HepG2 (cell line): Measurements from ENCODE around the gene NXT1. TPM values are rescaled to one million over a fixed set of nuclear protein-coding genes. Genes with fewer than 3 reads are reported as not detected.

Experiments
- HBP1 ChIP-seq: IDR thresholded peaks from 2 replicates; pipeline ENCODE4 v1.6.1; 2016; ENCODE audit warnings: low read depth, control low read depth
- REL ChIP-seq: sonication (generic); formaldehyde crosslinking; conservative IDR thresholded peaks from 2 replicates; pipeline ENCODE4 v1.8.0; 2022; ENCODE audit warnings: mild to moderate bottlenecking, missing genetic modification reagents, moderate library complexity
- ZBTB26 ChIP-seq: IDR thresholded peaks from 2 replicates; pipeline ENCODE4 v1.6.1; 2016; ENCODE audit warnings: missing compliant biosample characterization, missing genetic modification reagents, borderline replicate concordance
- ZNF30 ChIP-seq: sonication (generic); formaldehyde crosslinking; IDR thresholded peaks from 2 replicates; pipeline ENCODE4 v1.5.0; 2020; ENCODE audit warnings: mild to moderate bottlenecking, missing genetic modification reagents
- ZNF770 ChIP-seq: sonication (generic); formaldehyde crosslinking; IDR thresholded peaks from 2 replicates; pipeline ENCODE4 v1.5.0; 2020; ENCODE audit warnings: mild to moderate bottlenecking, missing genetic modification reagents
- ZNF788 ChIP-seq: sonication (generic); formaldehyde crosslinking; IDR thresholded peaks from 2 replicates; pipeline ENCODE4 v1.5.0; 2020; ENCODE audit warnings: mild to moderate bottlenecking, missing genetic modification reagents, borderline replicate concordance
- polyA plus RNA-seq, 8 experiments: library from polyadenylated mRNA; depleted of rRNA in 3 of 8; stranded (reverse) in 7 of 8; unstranded in 1 of 8; fragments of >200 nt; fragmentation: Illumina TruSeq in 4 of 8; extraction: Trizol in 4 of 8; gene quantifications; 2 replicates each; pipeline versions ENCODE4 v1.2.1 to v1.2.3, GENCODE V29; 2011 to 2016; ENCODE audit warnings: low read depth in 4 of 8, missing spikeins in 1 of 8, mixed read lengths in 1 of 8; ENCODE audit not compliant: insufficient read depth in 1 of 8
- total RNA-seq, 5 experiments: library from RNA; depleted of rRNA; stranded (reverse); fragments of >200 nt; fragmentation: Illumina TruSeq; extraction: Trizol; gene quantifications; 2 replicates each; pipeline ENCODE4 v1.2.3, GENCODE V29; 2016; ENCODE audit warnings: low read depth in 1 of 5
- TF ChIP-seq, protein P1 (sequence below): sonication (generic); formaldehyde crosslinking; IDR thresholded peaks from 2 replicates; pipeline ENCODE4 v1.5.0; 2020; ENCODE audit warnings: mild to moderate bottlenecking, missing genetic modification reagents, borderline replicate concordance
- TF ChIP-seq, protein P2 (sequence below): sonication (generic); formaldehyde crosslinking; IDR thresholded peaks from 2 replicates; pipeline ENCODE4 v1.5.1; 2020; ENCODE audit warnings: missing genetic modification reagents, mild to moderate bottlenecking, borderline replicate concordance
- TF ChIP-seq, protein P3 (sequence below): sonication (generic); formaldehyde crosslinking; IDR thresholded peaks from 2 replicates; pipeline ENCODE4 v1.5.1; 2020; ENCODE audit warnings: mild to moderate bottlenecking, moderate library complexity, missing genetic modification reagents

The NXT1 gene
- total and polyA plus RNA-seq, 2 of the 13 experiments (the other 11 are each of a cell fraction or from before 2014, with no cell fraction given), result 35.6 to 65.9 TPM

- no peak for TF ChIP-seq ZNF770
- TF ChIP-seq, protein P1, sequence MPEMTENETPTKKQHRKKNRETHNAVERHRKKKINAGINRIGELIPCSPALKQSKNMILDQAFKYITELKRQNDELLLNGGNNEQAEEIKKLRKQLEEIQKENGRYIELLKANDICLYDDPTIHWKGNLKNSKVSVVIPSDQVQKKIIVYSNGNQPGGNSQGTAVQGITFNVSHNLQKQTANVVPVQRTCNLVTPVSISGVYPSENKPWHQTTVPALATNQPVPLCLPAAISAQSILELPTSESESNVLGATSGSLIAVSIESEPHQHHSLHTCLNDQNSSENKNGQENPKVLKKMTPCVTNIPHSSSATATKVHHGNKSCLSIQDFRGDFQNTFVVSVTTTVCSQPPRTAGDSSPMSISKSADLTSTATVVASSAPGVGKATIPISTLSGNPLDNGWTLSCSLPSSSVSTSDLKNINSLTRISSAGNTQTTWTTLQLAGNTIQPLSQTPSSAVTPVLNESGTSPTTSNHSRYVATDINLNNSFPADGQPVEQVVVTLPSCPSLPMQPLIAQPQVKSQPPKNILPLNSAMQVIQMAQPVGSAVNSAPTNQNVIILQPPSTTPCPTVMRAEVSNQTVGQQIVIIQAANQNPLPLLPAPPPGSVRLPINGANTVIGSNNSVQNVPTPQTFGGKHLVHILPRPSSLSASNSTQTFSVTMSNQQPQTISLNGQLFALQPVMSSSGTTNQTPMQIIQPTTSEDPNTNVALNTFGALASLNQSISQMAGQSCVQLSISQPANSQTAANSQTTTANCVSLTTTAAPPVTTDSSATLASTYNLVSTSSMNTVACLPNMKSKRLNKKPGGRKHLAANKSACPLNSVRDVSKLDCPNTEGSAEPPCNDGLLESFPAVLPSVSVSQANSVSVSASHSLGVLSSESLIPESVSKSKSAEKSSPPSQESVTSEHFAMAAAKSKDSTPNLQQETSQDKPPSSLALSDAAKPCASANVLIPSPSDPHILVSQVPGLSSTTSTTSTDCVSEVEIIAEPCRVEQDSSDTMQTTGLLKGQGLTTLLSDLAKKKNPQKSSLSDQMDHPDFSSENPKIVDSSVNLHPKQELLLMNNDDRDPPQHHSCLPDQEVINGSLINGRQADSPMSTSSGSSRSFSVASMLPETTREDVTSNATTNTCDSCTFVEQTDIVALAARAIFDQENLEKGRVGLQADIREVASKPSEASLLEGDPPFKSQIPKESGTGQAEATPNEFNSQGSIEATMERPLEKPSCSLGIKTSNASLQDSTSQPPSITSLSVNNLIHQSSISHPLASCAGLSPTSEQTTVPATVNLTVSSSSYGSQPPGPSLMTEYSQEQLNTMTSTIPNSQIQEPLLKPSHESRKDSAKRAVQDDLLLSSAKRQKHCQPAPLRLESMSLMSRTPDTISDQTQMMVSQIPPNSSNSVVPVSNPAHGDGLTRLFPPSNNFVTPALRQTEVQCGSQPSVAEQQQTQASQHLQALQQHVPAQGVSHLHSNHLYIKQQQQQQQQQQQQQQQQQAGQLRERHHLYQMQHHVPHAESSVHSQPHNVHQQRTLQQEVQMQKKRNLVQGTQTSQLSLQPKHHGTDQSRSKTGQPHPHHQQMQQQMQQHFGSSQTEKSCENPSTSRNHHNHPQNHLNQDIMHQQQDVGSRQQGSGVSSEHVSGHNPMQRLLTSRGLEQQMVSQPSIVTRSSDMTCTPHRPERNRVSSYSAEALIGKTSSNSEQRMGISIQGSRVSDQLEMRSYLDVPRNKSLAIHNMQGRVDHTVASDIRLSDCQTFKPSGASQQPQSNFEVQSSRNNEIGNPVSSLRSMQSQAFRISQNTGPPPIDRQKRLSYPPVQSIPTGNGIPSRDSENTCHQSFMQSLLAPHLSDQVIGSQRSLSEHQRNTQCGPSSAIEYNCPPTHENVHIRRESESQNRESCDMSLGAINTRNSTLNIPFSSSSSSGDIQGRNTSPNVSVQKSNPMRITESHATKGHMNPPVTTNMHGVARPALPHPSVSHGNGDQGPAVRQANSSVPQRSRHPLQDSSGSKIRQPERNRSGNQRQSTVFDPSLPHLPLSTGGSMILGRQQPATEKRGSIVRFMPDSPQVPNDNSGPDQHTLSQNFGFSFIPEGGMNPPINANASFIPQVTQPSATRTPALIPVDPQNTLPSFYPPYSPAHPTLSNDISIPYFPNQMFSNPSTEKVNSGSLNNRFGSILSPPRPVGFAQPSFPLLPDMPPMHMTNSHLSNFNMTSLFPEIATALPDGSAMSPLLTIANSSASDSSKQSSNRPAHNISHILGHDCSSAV (CRISPR knock-in tag), result peak; percentile 39; the same call in 1 of the 2 replicates
- TF ChIP-seq HBP1 (CRISPR knock-in tag), result peak; percentile 71; the same call in 1 of the 2 replicates
- TF ChIP-seq ZNF788 (CRISPR knock-in tag), result peak; percentile 74; the same call in 1 of the 2 replicates
- TF ChIP-seq REL (CRISPR knock-in tag), result peak; percentile 84
- TF ChIP-seq, protein P2, sequence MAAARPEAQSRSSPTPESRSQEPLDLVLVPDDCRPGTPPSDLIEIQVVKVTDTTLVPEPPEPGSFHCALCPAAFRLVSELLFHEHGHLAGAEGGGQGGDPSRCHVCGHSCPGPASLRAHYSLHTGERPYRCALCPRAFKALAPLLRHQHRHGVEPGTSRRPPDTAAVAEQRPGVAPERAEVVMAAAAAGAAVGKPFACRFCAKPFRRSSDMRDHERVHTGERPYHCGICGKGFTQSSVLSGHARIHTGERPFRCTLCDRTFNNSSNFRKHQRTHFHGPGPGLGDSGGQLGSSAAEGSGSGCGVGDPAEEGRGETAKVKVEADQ (CRISPR knock-in tag), result peak; percentile 76
- no peak for TF ChIP-seq ZNF30
- TF ChIP-seq, protein P3, sequence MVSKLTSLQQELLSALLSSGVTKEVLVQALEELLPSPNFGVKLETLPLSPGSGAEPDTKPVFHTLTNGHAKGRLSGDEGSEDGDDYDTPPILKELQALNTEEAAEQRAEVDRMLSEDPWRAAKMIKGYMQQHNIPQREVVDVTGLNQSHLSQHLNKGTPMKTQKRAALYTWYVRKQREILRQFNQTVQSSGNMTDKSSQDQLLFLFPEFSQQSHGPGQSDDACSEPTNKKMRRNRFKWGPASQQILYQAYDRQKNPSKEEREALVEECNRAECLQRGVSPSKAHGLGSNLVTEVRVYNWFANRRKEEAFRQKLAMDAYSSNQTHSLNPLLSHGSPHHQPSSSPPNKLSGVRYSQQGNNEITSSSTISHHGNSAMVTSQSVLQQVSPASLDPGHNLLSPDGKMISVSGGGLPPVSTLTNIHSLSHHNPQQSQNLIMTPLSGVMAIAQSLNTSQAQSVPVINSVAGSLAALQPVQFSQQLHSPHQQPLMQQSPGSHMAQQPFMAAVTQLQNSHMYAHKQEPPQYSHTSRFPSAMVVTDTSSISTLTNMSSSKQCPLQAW (CRISPR knock-in tag), result peak; percentile 95
- TF ChIP-seq ZBTB26 (CRISPR knock-in tag), result peak; percentile 71; the same call in 1 of the 2 replicates
These were observed 7.4 kb downstream of the NXT1 start (continued) for GRCh38 chr20:23357767-23358562.
